ENCODE measurements around the gene TEP1. TPM values are rescaled to one million over a fixed set of nuclear protein-coding genes. Genes with fewer than 3 reads are reported as not detected.
"Not testable (repeated sequence)": the region's sequence is repeated elsewhere in the genome, so short reads cannot be mapped to it uniquely, and the experiment has no call there.

TEP1 gene
- total RNA-seq, 1 experiment from 2014 or later, result 20.4 TPM

DNA sequence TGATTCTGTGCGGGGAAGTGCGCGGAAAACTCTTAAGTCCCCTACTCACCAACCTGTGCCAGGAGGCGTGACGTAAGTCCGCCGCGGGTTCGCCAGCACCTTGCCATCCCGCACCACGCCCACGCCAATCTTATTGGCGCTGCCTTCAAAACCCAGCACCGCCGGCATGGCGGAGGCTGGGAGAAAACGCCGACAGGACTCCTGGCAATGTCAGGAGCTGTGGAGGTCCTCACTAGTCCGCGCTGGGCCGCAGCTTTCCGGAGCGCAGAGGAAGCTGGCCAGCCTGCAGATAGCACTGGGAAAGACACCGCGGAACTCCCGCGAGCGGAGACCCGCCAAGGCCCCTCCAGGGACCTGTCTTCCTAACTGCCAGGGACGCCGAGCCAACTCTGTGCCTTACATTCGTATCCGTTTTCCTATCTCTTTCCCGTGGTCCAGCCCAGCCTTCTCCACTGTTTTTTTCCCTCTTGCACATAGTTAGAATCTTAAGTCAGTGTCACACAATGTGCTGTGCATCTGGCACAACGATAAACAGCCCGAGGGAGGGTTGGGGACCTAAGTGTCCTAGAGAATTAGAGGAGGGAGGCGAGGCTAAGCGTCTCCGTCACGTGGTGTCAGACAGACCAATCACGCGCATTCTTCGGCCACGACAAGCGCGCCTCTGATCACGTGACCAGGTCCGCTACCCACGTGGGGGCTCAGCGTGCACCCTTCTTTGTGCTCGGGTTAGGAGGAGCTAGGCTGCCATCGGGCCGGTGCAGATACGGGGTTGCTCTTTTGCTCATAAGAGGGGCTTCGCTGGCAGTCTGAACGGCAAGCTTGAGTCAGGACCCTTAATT is 41.4 kb upstream of the TEP1 start, which contains the start of the genes APEX1 and OSGEP:
Gene APEX1 (plus strand): TSS at position 711 of the 839 bp plus-strand sequence. CDS start 420 bp downstream, outside the sequence.
Gene OSGEP (minus strand): TSS at position 297 of the 839 bp plus-strand sequence. CDS start 129 bp downstream, at position 168.
- Mint-ChIP-seq H3K4me1 (ENCODE audit: insufficient read depth, unreplicated experiment) (peaks cover 7% of the 10 kb centered on the region), H3K36me3 (ENCODE audit: insufficient read depth, unreplicated experiment) (peaks cover 33% of the 10 kb centered on the region), H3K27ac (ENCODE audit: low read depth, unreplicated experiment) (no peak within 1 kb of the TSS), H3K9me3 (ENCODE audit: unreplicated experiment) (no peaks in the 10 kb centered on the region), H3K27me3 (ENCODE audit: insufficient read depth, unreplicated experiment) (no peaks in the 10 kb centered on the region), H3K4me3 (ENCODE audit: unreplicated experiment) (no peak within 1 kb of the TSS)
- TF ChIP-seq, protein P1, sequence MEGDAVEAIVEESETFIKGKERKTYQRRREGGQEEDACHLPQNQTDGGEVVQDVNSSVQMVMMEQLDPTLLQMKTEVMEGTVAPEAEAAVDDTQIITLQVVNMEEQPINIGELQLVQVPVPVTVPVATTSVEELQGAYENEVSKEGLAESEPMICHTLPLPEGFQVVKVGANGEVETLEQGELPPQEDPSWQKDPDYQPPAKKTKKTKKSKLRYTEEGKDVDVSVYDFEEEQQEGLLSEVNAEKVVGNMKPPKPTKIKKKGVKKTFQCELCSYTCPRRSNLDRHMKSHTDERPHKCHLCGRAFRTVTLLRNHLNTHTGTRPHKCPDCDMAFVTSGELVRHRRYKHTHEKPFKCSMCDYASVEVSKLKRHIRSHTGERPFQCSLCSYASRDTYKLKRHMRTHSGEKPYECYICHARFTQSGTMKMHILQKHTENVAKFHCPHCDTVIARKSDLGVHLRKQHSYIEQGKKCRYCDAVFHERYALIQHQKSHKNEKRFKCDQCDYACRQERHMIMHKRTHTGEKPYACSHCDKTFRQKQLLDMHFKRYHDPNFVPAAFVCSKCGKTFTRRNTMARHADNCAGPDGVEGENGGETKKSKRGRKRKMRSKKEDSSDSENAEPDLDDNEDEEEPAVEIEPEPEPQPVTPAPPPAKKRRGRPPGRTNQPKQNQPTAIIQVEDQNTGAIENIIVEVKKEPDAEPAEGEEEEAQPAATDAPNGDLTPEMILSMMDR (IDR thresholded peaks at IDR 0.05; ENCODE audit: unreplicated experiment), result no peak
- peak; percentile 99 for DNase-seq (ENCODE audit: unreplicated experiment)
- intact Hi-C loops (cut with micrococcal nuclease), result loop anchor here (1.0 to 2.0 kb wide), 6 partner anchors 41 to 228 kb away; partner anchors contain the start of genes PARP2 and TEP1
- ChIA-PET POLR2A (interaction anchor here (0.6 to 5.3 kb wide), 32 partner anchors 8 to 1056 kb away, joined by 3 to 81 read pairs (median 4); partner anchors contain the start of genes CCNB1IP1, METTL17, METTL3 and PARP2), CTCF (interaction anchor here (0.6 to 4.9 kb wide), 13 partner anchors 17 to 560 kb away, joined by 3 to 25 read pairs (median 3); partner anchors contain the start of gene TEP1)
- no TSS peak for BruUV-seq (replicated peaks)

GRCh38 chr14:20452831-20453230 is 39.5 kb upstream of the TEP1 start:
- H3K27ac Mint-ChIP-seq (ENCODE audit: low read depth, unreplicated experiment); DNase-seq (ENCODE audit: unreplicated experiment); H3K27me3 Mint-ChIP-seq (ENCODE audit: insufficient read depth, unreplicated experiment); H3K9me3 Mint-ChIP-seq (ENCODE audit: unreplicated experiment); H3K4me3 Mint-ChIP-seq (ENCODE audit: unreplicated experiment); H3K4me1 Mint-ChIP-seq (ENCODE audit: insufficient read depth, unreplicated experiment); intact Hi-C loops (cut with micrococcal nuclease): not testable (repeated sequence)
- H3K36me3 Mint-ChIP-seq (ENCODE audit: insufficient read depth, unreplicated experiment), result peaks cover 20% of the 10 kb centered on the region
- ChIA-PET POLR2A (interaction anchor here (4.6 to 5.3 kb wide), 3 partner anchors 17 to 110 kb away, joined by 50 to 81 read pairs (median 77); partner anchors contain the start of genes PARP2, PNP and TEP1), CTCF (interaction anchor here (0.7 to 4.9 kb wide), 4 partner anchors 37 to 228 kb away, joined by 3 to 25 read pairs (median 4); partner anchors contain the start of gene TEP1)
- BruUV-seq (replicated peaks), result TSS peak; percentile 6

DNA sequence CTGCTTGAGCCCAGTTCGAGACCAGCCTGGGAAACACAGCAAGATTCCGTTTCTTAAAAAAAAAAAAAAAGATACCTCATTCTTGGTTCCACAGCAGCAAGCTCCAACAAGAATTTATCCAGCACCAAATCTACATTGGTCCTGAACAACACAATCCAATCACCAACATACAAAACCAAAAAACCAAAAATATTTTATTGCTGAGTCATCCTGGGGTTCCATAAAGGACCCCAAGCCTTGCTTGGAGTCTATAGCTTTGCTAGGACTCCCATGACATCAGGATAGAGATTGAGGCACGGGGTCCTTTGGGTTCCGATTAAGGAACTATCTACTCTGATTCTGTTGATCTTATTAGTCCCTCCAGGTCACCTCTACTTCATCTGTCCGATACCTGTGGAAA is 33.6 kb upstream of the TEP1 start:
- TF ChIP-seq, protein P1 (IDR thresholded peaks at IDR 0.05; ENCODE audit: unreplicated experiment), result no peak
- H3K4me1 Mint-ChIP-seq (ENCODE audit: insufficient read depth, unreplicated experiment), result no peaks in the 10 kb centered on the region
- no peaks in the 10 kb centered on the region for H3K27me3 Mint-ChIP-seq (ENCODE audit: insufficient read depth, unreplicated experiment)
- CTCF ChIA-PET, result interaction anchor here (0.6 kb wide), 1 partner anchor 311 kb away, joined by 3 read pairs; no protein-coding TSS in a partner anchor
- no peak for DNase-seq (ENCODE audit: unreplicated experiment)
- H3K4me3 Mint-ChIP-seq (ENCODE audit: unreplicated experiment), result no peak overlapping the region
- peaks cover 10% of the 10 kb centered on the region for H3K36me3 Mint-ChIP-seq (ENCODE audit: insufficient read depth, unreplicated experiment)
- BruUV-seq (replicated peaks), result no TSS peak
- intact Hi-C loops (cut with micrococcal nuclease), result no loop called here
- no peak overlapping the region for H3K27ac Mint-ChIP-seq (ENCODE audit: low read depth, unreplicated experiment)
- POLR2A ChIA-PET, result no interaction called here
- H3K9me3 Mint-ChIP-seq (ENCODE audit: unreplicated experiment), result no peaks in the 10 kb centered on the region

DNA sequence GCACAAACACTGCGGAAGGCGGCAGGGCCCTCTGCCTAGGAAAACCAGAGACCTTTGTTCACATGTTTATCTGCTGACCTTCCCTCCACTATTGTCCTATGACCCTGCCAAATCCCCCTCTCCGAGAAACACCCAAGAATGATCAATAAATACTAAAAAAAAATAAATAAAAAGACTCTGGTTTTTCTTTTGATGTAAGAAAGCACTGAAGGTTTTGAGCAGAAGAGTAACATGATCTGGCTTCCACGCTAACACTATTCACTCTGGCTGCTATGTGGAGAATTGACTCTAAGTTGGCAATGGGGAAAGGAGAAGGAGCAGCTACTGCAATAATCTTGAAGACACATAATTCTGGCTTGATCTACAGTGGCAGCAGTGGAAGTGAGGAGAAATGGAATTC is 30.3 kb upstream of the TEP1 start:
- H3K4me3 Mint-ChIP-seq (ENCODE audit: unreplicated experiment); H3K4me1 Mint-ChIP-seq (ENCODE audit: insufficient read depth, unreplicated experiment); H3K9me3 Mint-ChIP-seq (ENCODE audit: unreplicated experiment); H3K36me3 Mint-ChIP-seq (ENCODE audit: insufficient read depth, unreplicated experiment); H3K27ac Mint-ChIP-seq (ENCODE audit: low read depth, unreplicated experiment); BruUV-seq (replicated peaks); intact Hi-C loops (cut with micrococcal nuclease); H3K27me3 Mint-ChIP-seq (ENCODE audit: insufficient read depth, unreplicated experiment); CTCF ChIA-PET; DNase-seq (ENCODE audit: unreplicated experiment): not testable (repeated sequence)
- POLR2A ChIA-PET, result interaction anchor here (2.3 kb wide), 1 partner anchor 11 kb away, joined by 20 read pairs; the partner anchor contains the start of genes APEX1 and OSGEP

Measured in MCF 10A (cell line).